Neural crest cell (in vitro differentiated cells): ENCODE measurements around the gene HTD2. TPM values are rescaled to one million over a fixed set of nuclear protein-coding genes. Genes with fewer than 3 reads are reported as not detected.

Experiments
- DNase-seq: peaks from one replicate; pipeline ENCODE4 v3.0.0; 2021; ENCODE audit warnings: low read depth, mixed read lengths, low spot score
- H3K27ac Mint-ChIP-seq: one replicate; pipeline ENCODE4 v1.8.0; 2021; ENCODE audit warnings: mild to moderate bottlenecking, mixed read lengths; ENCODE audit not compliant: unreplicated experiment
- H3K27me3 Mint-ChIP-seq: 2 replicates; pipeline ENCODE4 v1.8.0; 2021; ENCODE audit warnings: low read depth, mild to moderate bottlenecking, mixed read lengths
- H3K36me3 Mint-ChIP-seq: 2 replicates; pipeline ENCODE4 v1.8.0; 2021; ENCODE audit warnings: low read depth, mild to moderate bottlenecking, mixed read lengths
- H3K4me1 Mint-ChIP-seq: 2 replicates; pipeline ENCODE4 v1.8.0; 2021; ENCODE audit warnings: mixed read lengths
- H3K4me3 Mint-ChIP-seq: one replicate; pipeline ENCODE4 v1.8.0; 2021; ENCODE audit warnings: mild to moderate bottlenecking, mixed read lengths
- H3K9me3 Mint-ChIP-seq: 2 replicates; pipeline ENCODE4 v1.8.0; 2021; ENCODE audit warnings: mixed read lengths
- total RNA-seq: library from RNA; stranded (reverse); gene quantifications from 2 replicates; pipeline ENCODE4 v1.2.1, GENCODE V29; 2021
- TF ChIP-seq, protein P1 (sequence below): fragments of 200-600 bp; sonication (generic); conservative IDR thresholded peaks from 2 replicates; pipeline ENCODE4 v1.5.0; 2021; ENCODE audit warnings: antibody characterized with exemption, mild to moderate bottlenecking

Gene HTD2
- total RNA-seq, 1 donor from 2014 or later: 11.3 TPM

DNA sequence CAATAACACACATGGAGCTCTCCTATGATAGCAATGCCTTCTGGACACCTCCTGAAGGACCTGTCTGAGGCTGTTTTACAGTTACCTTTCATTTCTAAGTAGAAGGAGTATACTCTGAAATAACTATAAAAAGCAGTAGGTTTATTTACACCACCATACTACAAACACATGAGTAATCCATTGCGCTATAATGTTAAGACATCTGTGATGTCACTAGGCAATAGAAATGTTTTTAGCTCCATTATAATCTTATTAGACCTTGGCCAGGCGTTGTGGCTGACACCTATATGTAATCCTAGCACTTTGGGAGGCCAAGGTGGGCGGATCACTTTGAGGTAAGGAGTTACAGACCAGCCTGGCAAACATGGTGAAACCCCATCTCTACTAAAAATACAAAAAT lies 51.1 kb downstream of the HTD2 start:
- Mint-ChIP-seq H3K27ac (no peak overlapping the region), H3K27me3 (no peaks in the 10 kb centered on the region), H3K9me3 (no peaks in the 10 kb centered on the region), H3K4me1 (peaks cover 3% of the 10 kb centered on the region), H3K4me3 (no peak overlapping the region), H3K36me3 (no peaks in the 10 kb centered on the region)
- DNase-seq: no peak
- TF ChIP-seq, protein P1, sequence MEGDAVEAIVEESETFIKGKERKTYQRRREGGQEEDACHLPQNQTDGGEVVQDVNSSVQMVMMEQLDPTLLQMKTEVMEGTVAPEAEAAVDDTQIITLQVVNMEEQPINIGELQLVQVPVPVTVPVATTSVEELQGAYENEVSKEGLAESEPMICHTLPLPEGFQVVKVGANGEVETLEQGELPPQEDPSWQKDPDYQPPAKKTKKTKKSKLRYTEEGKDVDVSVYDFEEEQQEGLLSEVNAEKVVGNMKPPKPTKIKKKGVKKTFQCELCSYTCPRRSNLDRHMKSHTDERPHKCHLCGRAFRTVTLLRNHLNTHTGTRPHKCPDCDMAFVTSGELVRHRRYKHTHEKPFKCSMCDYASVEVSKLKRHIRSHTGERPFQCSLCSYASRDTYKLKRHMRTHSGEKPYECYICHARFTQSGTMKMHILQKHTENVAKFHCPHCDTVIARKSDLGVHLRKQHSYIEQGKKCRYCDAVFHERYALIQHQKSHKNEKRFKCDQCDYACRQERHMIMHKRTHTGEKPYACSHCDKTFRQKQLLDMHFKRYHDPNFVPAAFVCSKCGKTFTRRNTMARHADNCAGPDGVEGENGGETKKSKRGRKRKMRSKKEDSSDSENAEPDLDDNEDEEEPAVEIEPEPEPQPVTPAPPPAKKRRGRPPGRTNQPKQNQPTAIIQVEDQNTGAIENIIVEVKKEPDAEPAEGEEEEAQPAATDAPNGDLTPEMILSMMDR: no peak

DNA sequence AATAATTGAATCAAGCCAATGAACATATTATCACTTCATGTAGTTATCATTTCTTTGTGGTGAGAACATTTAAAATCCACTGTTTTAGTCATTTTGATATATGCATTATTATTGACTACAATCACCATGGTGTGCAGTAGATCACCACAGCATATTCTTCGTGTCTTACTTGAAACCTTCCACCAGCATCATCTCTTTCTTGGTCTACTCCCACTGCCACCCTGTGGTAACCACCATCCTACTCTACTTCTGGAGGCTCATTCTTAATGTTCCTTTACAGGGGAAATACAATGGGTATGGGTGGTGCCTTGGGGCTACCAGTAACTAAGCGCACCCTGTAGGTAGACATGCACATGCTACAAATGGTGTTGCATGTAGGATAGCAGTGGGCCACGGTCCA lies 51.8 kb downstream of the HTD2 start:
- Mint-ChIP-seq H3K4me3 (no peak overlapping the region), H3K4me1 (no peaks in the 10 kb centered on the region), H3K9me3 (no peaks in the 10 kb centered on the region), H3K36me3 (no peaks in the 10 kb centered on the region), H3K27ac (no peak overlapping the region), H3K27me3 (no peaks in the 10 kb centered on the region)
- TF ChIP-seq, protein P1: no peak
- no peak for DNase-seq

DNA sequence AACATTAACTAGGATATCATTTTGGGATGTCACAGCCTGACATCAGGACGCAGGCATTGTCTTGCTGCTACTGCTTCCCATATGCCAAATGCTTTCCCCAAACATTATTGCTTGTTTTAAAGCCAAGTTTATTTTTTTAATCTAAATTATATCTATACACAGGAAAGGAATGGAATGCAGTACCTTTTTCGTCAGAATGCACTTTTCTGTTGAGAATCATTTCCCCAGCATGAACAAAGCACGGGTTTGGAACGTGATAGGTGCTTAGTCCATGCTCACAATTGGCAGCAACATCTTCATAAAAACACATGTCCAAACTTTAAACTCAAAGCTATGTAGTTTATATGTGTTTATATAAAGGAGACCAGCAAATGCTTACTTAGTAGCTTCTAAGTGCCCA lies 52.5 kb downstream of the HTD2 start:
- H3K36me3 Mint-ChIP-seq: no peaks in the 10 kb centered on the region
- H3K27me3 Mint-ChIP-seq: no peaks in the 10 kb centered on the region
- H3K27ac Mint-ChIP-seq: no peak overlapping the region
- no peak overlapping the region for H3K4me3 Mint-ChIP-seq
- H3K9me3 Mint-ChIP-seq: no peaks in the 10 kb centered on the region
- TF ChIP-seq, protein P1: no peak
- DNase-seq: no peak
- no peaks in the 10 kb centered on the region for H3K4me1 Mint-ChIP-seq

DNA sequence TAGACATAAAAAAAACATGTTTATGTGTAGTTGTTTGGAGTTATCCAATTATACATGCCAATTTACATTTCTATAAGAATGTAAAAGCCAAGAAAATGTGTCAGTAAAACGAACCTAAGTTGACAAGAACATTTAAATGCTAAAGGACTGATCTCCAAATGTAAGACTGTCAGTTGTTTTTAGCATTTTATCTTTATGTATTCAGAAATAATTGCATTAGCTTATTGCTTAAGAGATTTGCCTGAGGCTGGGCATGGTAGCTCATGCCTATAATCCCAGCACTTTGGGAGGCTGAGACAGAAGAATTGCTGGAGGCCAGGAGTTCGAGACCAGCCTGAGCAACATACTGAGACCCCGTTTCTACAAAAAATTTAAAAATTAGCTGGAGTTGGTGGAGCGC lies 53.3 kb downstream of the HTD2 start:
- H3K9me3 Mint-ChIP-seq: no peaks in the 10 kb centered on the region
- H3K4me1 Mint-ChIP-seq: no peaks in the 10 kb centered on the region
- no peak for DNase-seq
- no peak overlapping the region for H3K27ac Mint-ChIP-seq
- H3K27me3 Mint-ChIP-seq: no peaks in the 10 kb centered on the region
- H3K36me3 Mint-ChIP-seq: no peaks in the 10 kb centered on the region
- no peak overlapping the region for H3K4me3 Mint-ChIP-seq
- TF ChIP-seq, protein P1: no peak

DNA sequence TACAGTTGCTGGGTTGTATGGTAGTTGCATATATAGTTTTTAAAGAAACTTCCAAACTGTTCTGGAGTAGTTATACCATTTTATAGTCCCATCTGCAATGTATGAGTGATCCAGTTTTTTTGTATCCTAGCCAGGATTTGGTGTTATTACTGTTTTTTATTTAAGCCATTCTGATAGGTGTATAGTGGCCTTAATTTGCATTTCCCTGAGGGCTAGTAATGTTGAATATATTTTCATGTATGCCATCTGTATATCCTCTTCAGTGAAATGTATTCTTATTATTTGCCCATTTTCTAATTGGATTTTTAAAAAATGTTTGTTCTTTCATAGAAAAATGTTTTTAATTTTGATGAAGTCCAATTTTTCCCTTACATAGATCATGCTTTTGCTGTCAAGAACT lies 55.5 kb downstream of the HTD2 start:
- no peak for DNase-seq
- H3K4me3 Mint-ChIP-seq: no peak overlapping the region
- no peaks in the 10 kb centered on the region for H3K27me3 Mint-ChIP-seq
- peaks cover 2% of the 10 kb centered on the region for H3K9me3 Mint-ChIP-seq
- H3K4me1 Mint-ChIP-seq: no peaks in the 10 kb centered on the region
- no peaks in the 10 kb centered on the region for H3K36me3 Mint-ChIP-seq
- H3K27ac Mint-ChIP-seq: no peak overlapping the region
- TF ChIP-seq, protein P1: no peak

DNA sequence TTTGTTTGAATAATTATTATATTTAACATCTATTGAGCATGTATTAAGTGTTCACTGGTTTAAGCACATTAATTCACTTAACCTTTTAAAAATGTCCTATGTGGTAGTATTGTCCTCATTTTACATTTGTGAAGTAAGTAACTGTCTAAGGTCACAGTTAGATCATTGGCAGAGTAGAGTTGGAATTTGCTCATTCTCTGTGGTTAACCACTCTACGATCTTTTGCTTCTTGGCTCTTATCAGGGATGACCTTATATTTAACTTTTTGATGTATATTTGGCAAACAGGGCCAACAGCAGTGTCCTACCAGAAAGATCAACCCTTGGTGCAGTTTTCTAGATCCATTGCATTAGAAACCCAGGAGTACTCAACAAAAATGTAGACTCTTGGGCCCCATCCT lies 60.4 kb downstream of the HTD2 start:
- Mint-ChIP-seq H3K36me3 (no peaks in the 10 kb centered on the region), H3K4me3 (no peak overlapping the region), H3K27me3 (no peaks in the 10 kb centered on the region), H3K9me3 (peaks cover 3% of the 10 kb centered on the region), H3K4me1 (no peaks in the 10 kb centered on the region), H3K27ac (no peak overlapping the region)
- DNase-seq: no peak
- TF ChIP-seq, protein P1: no peak
